Calu3 (cell line): ENCODE measurements around the gene IL25. TPM values are rescaled to one million over a fixed set of nuclear protein-coding genes. Genes with fewer than 3 reads are reported as not detected.

Experiments used
- BruUV-seq: library from RNA; stranded (reverse); fragments of 400-500 nt; replicated peaks from 2 replicates; lab custom pipeline; 2021; lab: Mats Ljungman, UMichigan
- CTCF ChIA-PET: fragments of 300-600 bp; sonication (Branson Sonifier 250); formaldehyde crosslinking; loops from one replicate; lab custom pipeline; 2022; ENCODE audit warnings: antibody characterized with exemption; lab: Charles Lee
- DNase-seq: peaks from one replicate; pipeline ENCODE4 v3.0.0; 2022
- H3K27ac Mint-ChIP-seq: one replicate; pipeline ENCODE4 v1.8.0; 2022; ENCODE audit warnings: mixed read lengths; ENCODE audit not compliant: unreplicated experiment
- H3K27me3 Mint-ChIP-seq: one replicate; pipeline ENCODE4 v1.8.0; 2022; ENCODE audit warnings: mixed read lengths; ENCODE audit not compliant: unreplicated experiment
- H3K36me3 Mint-ChIP-seq: one replicate; pipeline ENCODE4 v1.8.0; 2022; ENCODE audit warnings: mild to moderate bottlenecking, moderate library complexity, mixed read lengths; ENCODE audit not compliant: insufficient read depth, unreplicated experiment
- H3K4me1 Mint-ChIP-seq: one replicate; pipeline ENCODE4 v1.8.0; 2022; ENCODE audit warnings: mild to moderate bottlenecking, low read depth, mixed read lengths; ENCODE audit not compliant: unreplicated experiment
- H3K4me3 Mint-ChIP-seq: one replicate; pipeline ENCODE4 v1.8.0; 2022; ENCODE audit warnings: mild to moderate bottlenecking, low read depth, moderate library complexity, mixed read lengths; ENCODE audit not compliant: unreplicated experiment
- H3K9me3 Mint-ChIP-seq: one replicate; pipeline ENCODE4 v1.8.0; 2022; ENCODE audit warnings: low read depth, mixed read lengths; ENCODE audit not compliant: unreplicated experiment
- CTCF ChIP-seq: fragments of 200-600 bp; IDR thresholded peaks from one replicate; pipeline ENCODE4 v1.8.0; 2022; ENCODE audit warnings: antibody characterized with exemption; ENCODE audit not compliant: unreplicated experiment
- intact Hi-C: fragments of 100-400 bp; cut with micrococcal nuclease; formaldehyde crosslinking; loops from one replicate; pipeline ENCODE4 v1.10.0; 2022; ENCODE audit not compliant: unreplicated experiment
- total RNA-seq: library from RNA; stranded (reverse); gene quantifications from 2 replicates; pipeline ENCODE4 v1.2.3, GENCODE V29; 2022

IL25 gene
- total RNA-seq, 1 experiment from 2014 or later, result not detected

- CTCF ChIA-PET, result no interaction called here
- intact Hi-C loops, result no loop called here
- Mint-ChIP-seq H3K4me3 (no peak overlapping the region), H3K36me3 (no peaks in the 10 kb centered on the region), H3K9me3 (no peaks in the 10 kb centered on the region), H3K27me3 (peaks cover 68% of the 10 kb centered on the region), H3K27ac (no peak overlapping the region), H3K4me1 (no peaks in the 10 kb centered on the region)
- no peak for TF ChIP-seq CTCF
- DNase-seq, result no peak
- no TSS peak for BruUV-seq
Observed at GRCh38 chr14:23344481-23344880, 28.1 kb upstream of the IL25 start.

- intact Hi-C loops, result no loop called here
- no peak for DNase-seq
- Mint-ChIP-seq H3K27ac (no peak overlapping the region), H3K4me3 (no peak overlapping the region), H3K4me1 (no peaks in the 10 kb centered on the region), H3K27me3 (peaks cover 85% of the 10 kb centered on the region), H3K9me3 (peaks cover under 1% of the 10 kb centered on the region), H3K36me3 (no peaks in the 10 kb centered on the region)
- TF ChIP-seq CTCF, result no peak
- CTCF ChIA-PET, result no interaction called here
- no TSS peak for BruUV-seq
Observed at GRCh38 chr14:23345987-23346692, 26.5 kb upstream of the IL25 start.

GRCh38 chr14:23346693-23347405, 25.8 kb upstream of the IL25 start:
- Mint-ChIP-seq H3K4me3 (no peak overlapping the region), H3K27ac (no peak overlapping the region)
- intact Hi-C loops, result no loop called here

More at GRCh38 chr14:23346693-23347405, 25.8 kb upstream of the IL25 start:
- no TSS peak for BruUV-seq
- no peak for DNase-seq
- CTCF ChIA-PET, result interaction anchor here (0.9 kb wide), 1 partner anchor 25 kb away, joined by 3 read pairs; no protein-coding TSS in a partner anchor
- no peak for TF ChIP-seq CTCF
- Mint-ChIP-seq H3K4me1 (no peaks in the 10 kb centered on the region), H3K36me3 (no peaks in the 10 kb centered on the region), H3K27me3 (peaks cover 92% of the 10 kb centered on the region), H3K9me3 (peaks cover 3% of the 10 kb centered on the region)
